Karpas-422 (cell line): Measurements from ENCODE around the gene AVPI1. TPM values are rescaled to one million over a fixed set of nuclear protein-coding genes. Genes with fewer than 3 reads are reported as not detected.

ENCODE experiments used
- DNase-seq: peaks from one replicate; pipeline ENCODE4 v3.0.0-alpha.2; 2015
- H2AFZ ChIP-seq: fragments of 200-600 bp; sonication (generic); 2 replicates; pipeline ENCODE4 v1.6.1; 2014; ENCODE audit warnings: antibody characterized with exemption, low read length, mixed read lengths
- H3K27ac ChIP-seq: fragments of 200-600 bp; sonication (generic); 2 replicates; pipeline ENCODE4 v1.5.1; 2014; ENCODE audit warnings: mild to moderate bottlenecking, low read length, moderate library complexity
- H3K27me3 ChIP-seq: fragments of 200-600 bp; sonication (generic); 2 replicates; pipeline ENCODE4 v1.6.1; 2014; ENCODE audit warnings: low read length, mixed read lengths
- H3K36me3 ChIP-seq: fragments of 200-600 bp; sonication (generic); 2 replicates; pipeline ENCODE4 v1.6.1; 2014; ENCODE audit warnings: low read length, mixed read lengths; ENCODE audit not compliant: insufficient read depth
- H3K4me1 ChIP-seq: fragments of 200-600 bp; sonication (generic); 2 replicates; pipeline ENCODE4 v1.6.1; 2014; ENCODE audit warnings: mild to moderate bottlenecking, low read length, mixed read lengths
- H3K4me2 ChIP-seq: fragments of 200-600 bp; sonication (generic); 2 replicates; pipeline ENCODE4 v1.6.1; 2014; ENCODE audit warnings: low read length, low read depth, mild to moderate bottlenecking; ENCODE audit not compliant: poor library complexity, severe bottlenecking
- H3K4me3 ChIP-seq: fragments of 200-600 bp; sonication (generic); 2 replicates; pipeline ENCODE4 v1.5.1; 2014; ENCODE audit warnings: mild to moderate bottlenecking, antibody characterized with exemption, low read length, mixed read lengths
- H3K79me2 ChIP-seq: fragments of 200-600 bp; sonication (generic); 2 replicates; pipeline ENCODE4 v1.6.1; 2014; ENCODE audit warnings: mild to moderate bottlenecking, low read length, mixed read lengths
- H3K9ac ChIP-seq: fragments of 200-600 bp; sonication (generic); 2 replicates; pipeline ENCODE4 v1.6.0; 2014; ENCODE audit warnings: low read length
- H3K9me2 ChIP-seq: fragments of 200-600 bp; sonication (generic), shearing (Covaris generic); replicated peaks from 2 replicates; pipeline ENCODE4 v1.6.0; 2014; ENCODE audit warnings: mild to moderate bottlenecking, low read length, moderate library complexity; ENCODE audit not compliant: insufficient read depth
- H3K9me3 ChIP-seq: fragments of 300-700, 200-600 bp; sonication (generic); 2 replicates; pipeline ENCODE4 v1.6.1; 2014; ENCODE audit warnings: low read length, mixed read lengths
- H4K20me1 ChIP-seq: fragments of 200-600 bp; sonication (generic); 2 replicates; pipeline ENCODE4 v1.6.1; 2014; ENCODE audit warnings: mild to moderate bottlenecking, antibody characterized with exemption, low read length, low read depth; ENCODE audit not compliant: insufficient read depth
- total RNA-seq: library from RNA; depleted of rRNA; stranded (reverse); fragments of >200 nt; shearing (Covaris generic); gene quantifications from 2 replicates; pipeline ENCODE4 v1.2.3, GENCODE V29; 2014; ENCODE audit warnings: low replicate concordance

The AVPI1 gene
- total RNA-seq, 1 experiment from 2014 or later = not detected

DNA sequence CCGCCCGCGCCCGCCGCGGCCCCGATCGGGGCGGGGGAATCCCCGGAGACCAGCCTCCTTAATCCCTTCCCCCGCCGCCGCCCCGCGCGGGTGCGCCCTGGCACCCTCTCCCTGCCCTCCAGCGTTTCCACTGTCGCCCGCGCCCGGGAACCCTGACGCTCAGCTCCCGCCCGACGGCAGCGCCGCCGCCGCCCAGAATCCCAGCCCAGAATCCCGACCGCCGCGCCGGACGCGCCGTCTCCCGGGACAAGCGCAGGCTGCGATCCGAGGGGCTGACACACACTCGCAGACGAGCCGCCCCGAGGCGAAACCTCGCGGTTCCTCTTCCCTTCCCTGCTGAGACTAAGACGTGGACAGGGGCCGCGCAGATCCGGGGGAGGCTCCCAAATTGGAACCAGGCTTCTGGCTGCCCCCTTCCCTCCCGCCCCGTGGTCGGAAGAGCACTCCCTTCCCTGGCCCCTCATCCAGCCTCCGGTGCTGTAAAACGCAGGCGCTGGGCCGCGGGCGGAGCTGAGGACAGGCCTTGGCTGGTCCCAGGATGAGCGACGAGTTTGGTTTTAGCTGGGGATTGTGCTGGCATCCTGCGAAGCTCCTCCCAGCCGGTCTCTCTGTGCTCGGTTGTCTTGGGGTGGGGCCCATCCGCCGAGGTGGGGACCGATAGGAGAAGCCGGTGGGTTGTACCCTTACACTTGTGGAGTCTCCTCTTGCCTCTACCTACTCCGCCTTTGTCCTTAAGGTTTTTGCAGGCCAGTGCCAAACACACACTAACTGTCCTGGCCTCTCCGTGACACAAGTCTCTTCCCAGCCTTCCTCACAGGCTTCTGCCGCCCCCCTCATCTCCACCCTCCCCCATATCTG lies 27.6 kb upstream of the AVPI1 start:
- H3K4me1 ChIP-seq = no peaks in the 10 kb centered on the region
- H3K4me2 ChIP-seq = no peak overlapping the region
- H3K27me3 ChIP-seq = no peaks in the 10 kb centered on the region
- no peak for DNase-seq
- no peaks in the 10 kb centered on the region for H3K79me2 ChIP-seq
- H3K9ac ChIP-seq = no peak overlapping the region
- no peak overlapping the region for H3K4me3 ChIP-seq
- no peaks in the 10 kb centered on the region for H4K20me1 ChIP-seq
- no peaks in the 10 kb centered on the region for H3K36me3 ChIP-seq
- H2AFZ ChIP-seq = no peak overlapping the region
- H3K9me2 ChIP-seq = no peaks in the 10 kb centered on the region
- no peak overlapping the region for H3K27ac ChIP-seq
- no peaks in the 10 kb centered on the region for H3K9me3 ChIP-seq

- H3K27ac ChIP-seq = no peak overlapping the region
- H2AFZ ChIP-seq = no peak overlapping the region
- H4K20me1 ChIP-seq = no peaks in the 10 kb centered on the region
- H3K9me2 ChIP-seq = no peaks in the 10 kb centered on the region
- H3K27me3 ChIP-seq = no peaks in the 10 kb centered on the region
- no peaks in the 10 kb centered on the region for H3K36me3 ChIP-seq
- H3K9me3 ChIP-seq = no peaks in the 10 kb centered on the region
- H3K4me2 ChIP-seq = no peak overlapping the region
- no peak overlapping the region for H3K4me3 ChIP-seq
- no peak overlapping the region for H3K9ac ChIP-seq
- DNase-seq = no peak
- H3K4me1 ChIP-seq = no peaks in the 10 kb centered on the region
- H3K79me2 ChIP-seq = no peaks in the 10 kb centered on the region
Observed at GRCh38 chr10:97713826-97714400, 26.9 kb upstream of the AVPI1 start.

GRCh38 chr10:97713339-97713825 lies 26.3 kb upstream of the AVPI1 start, which contains the start of gene MARVELD1:
MARVELD1 (plus strand) TSS chr10:97713730; CDS start chr10:97713877, 147 bp downstream.
- Histone ChIP-seq H3K27ac (no peak within 1 kb of the TSS), H3K27me3 (no peaks in the 10 kb centered on the region), H3K4me3 (no peak within 1 kb of the TSS), H3K36me3 (no peaks in the 10 kb centered on the region), H3K9ac (no peak within 1 kb of the TSS), H2AFZ (no peak within 1 kb of the TSS), H4K20me1 (no peaks in the 10 kb centered on the region), H3K4me1 (no peaks in the 10 kb centered on the region), H3K9me3 (no peaks in the 10 kb centered on the region), H3K9me2 (no peaks in the 10 kb centered on the region), H3K79me2 (no peaks in the 10 kb centered on the region), H3K4me2 (no peak within 1 kb of the TSS)
- no peak for DNase-seq

GRCh38 chr10:97711640-97712572 lies 24.9 kb upstream of the AVPI1 start:
- Histone ChIP-seq H3K27ac (no peak overlapping the region), H4K20me1 (no peaks in the 10 kb centered on the region), H3K79me2 (no peaks in the 10 kb centered on the region), H3K36me3 (no peaks in the 10 kb centered on the region), H3K27me3 (no peaks in the 10 kb centered on the region), H3K9me3 (no peaks in the 10 kb centered on the region), H2AFZ (no peak overlapping the region), H3K4me3 (no peak overlapping the region), H3K4me2 (no peak overlapping the region), H3K4me1 (no peaks in the 10 kb centered on the region), H3K9me2 (no peaks in the 10 kb centered on the region), H3K9ac (no peak overlapping the region)
- DNase-seq = no peak

DNA sequence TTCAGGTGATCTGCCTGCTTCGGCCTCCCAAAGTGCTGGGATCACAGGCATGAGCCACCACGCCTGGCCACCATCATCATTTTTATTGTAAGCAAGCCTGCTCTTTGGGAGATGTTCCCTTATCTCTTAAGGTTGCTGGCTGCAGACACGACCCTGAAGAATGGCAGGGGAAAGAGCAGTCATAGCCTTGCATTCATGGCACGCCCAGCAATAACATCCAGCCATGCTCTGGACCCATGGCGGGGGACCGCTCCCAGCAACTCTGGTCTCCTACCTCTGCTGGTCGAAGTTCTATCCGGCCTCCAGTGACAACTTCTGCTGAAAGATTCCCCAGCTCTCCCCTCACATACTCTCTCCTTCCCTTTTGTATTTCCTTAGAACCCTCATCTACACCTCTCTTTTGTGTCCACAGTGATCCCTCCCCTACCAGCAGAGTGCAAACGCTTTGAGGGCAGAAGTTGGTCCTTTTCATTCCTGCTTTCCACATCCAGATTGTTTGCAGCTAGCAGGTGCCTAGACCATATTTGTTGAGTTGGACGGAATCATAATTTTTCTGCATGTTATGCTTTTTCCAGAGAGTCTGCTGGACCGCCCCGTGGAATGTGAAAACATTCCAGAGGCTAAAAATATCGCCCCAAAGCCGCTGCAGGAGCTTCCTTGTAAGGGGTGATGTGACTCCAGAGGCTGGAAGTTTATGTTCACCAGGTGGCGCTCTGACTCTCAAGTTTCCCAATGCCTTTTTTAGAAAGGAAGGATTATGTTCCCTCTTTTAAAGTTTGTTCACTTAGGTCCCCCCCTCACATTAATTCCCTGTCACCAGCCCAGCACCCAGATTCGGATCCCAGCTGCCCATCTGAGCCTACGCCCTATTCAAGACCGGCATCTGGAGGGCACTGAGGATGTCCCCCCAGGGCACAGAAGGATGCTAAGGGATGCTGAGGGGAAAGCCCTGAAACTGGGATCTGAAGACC lies 22.2 kb upstream of the AVPI1 start:
- Histone ChIP-seq H4K20me1 (no peaks in the 10 kb centered on the region), H3K9me2 (no peaks in the 10 kb centered on the region), H3K79me2 (no peaks in the 10 kb centered on the region), H3K4me3 (no peak overlapping the region), H2AFZ (no peak overlapping the region), H3K27me3 (no peaks in the 10 kb centered on the region), H3K27ac (no peak overlapping the region), H3K9me3 (no peaks in the 10 kb centered on the region), H3K36me3 (no peaks in the 10 kb centered on the region), H3K4me1 (no peaks in the 10 kb centered on the region), H3K9ac (no peak overlapping the region), H3K4me2 (no peak overlapping the region)
- no peak for DNase-seq

DNA sequence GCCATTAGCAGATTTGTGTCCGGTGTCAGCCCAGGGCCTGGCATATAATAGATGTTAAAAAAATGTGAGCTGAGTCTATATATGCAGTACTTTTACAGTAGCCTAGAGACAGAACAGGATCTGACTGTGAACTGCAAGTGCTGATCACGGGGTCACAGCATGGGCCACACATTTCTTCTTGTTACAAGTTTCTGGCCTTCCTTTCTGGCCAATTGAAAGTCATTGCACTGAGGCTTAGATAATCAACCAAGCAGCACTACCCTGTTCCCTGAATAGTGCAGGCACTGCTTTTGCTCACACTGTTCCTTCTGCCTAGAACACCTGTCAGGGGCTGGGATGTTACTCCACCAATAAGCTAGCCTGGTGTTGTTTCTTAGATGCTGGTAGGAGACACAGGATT lies 21.1 kb upstream of the AVPI1 start:
- H4K20me1 ChIP-seq = no peaks in the 10 kb centered on the region
- no peaks in the 10 kb centered on the region for H3K4me1 ChIP-seq
- no peak for DNase-seq
- no peak overlapping the region for H3K4me2 ChIP-seq
- no peak overlapping the region for H3K4me3 ChIP-seq
- H3K9me3 ChIP-seq = no peaks in the 10 kb centered on the region
- H3K36me3 ChIP-seq = no peaks in the 10 kb centered on the region
- H3K27me3 ChIP-seq = no peaks in the 10 kb centered on the region
- H3K27ac ChIP-seq = no peak overlapping the region
- no peak overlapping the region for H2AFZ ChIP-seq
- H3K9me2 ChIP-seq = no peaks in the 10 kb centered on the region
- no peaks in the 10 kb centered on the region for H3K79me2 ChIP-seq
- no peak overlapping the region for H3K9ac ChIP-seq

- no peaks in the 10 kb centered on the region for H4K20me1 ChIP-seq
- no peaks in the 10 kb centered on the region for H3K4me1 ChIP-seq
- H3K79me2 ChIP-seq = no peaks in the 10 kb centered on the region
- H3K4me3 ChIP-seq = no peak overlapping the region
- H3K4me2 ChIP-seq = no peak overlapping the region
- H3K9ac ChIP-seq = no peak overlapping the region
- DNase-seq = no peak
- no peak overlapping the region for H3K27ac ChIP-seq
- no peaks in the 10 kb centered on the region for H3K27me3 ChIP-seq
- no peaks in the 10 kb centered on the region for H3K9me2 ChIP-seq
- H3K36me3 ChIP-seq = no peaks in the 10 kb centered on the region
- H2AFZ ChIP-seq = no peak overlapping the region
- no peaks in the 10 kb centered on the region for H3K9me3 ChIP-seq
Observed at GRCh38 chr10:97707134-97707861, 20.3 kb upstream of the AVPI1 start.
